Measurements from ENCODE around the gene CTBS.
"Not testable (repeated sequence)": the region's sequence is repeated elsewhere in the genome, so short reads cannot be mapped to it uniquely, and the experiment has no call there.

CTBS gene

DNA sequence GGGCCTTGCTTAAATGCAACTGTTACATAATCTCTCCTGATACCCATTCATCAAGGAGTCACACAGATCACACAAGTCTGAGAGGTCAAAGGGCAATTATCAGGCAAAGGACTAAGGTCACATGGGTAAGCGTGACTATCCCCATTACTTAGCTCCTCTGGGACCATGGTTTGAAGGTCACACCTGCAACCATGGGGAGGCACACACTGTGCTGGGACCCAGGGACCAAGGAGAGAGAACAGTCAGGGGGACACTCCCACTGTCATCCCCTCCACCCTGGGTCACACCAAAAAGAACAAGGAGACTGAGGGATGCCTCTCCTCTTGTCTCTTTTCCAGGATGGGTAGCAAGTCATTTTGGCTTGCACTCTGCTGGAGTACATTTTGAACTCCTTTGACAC is 30.9 kb upstream of the CTBS start:
- Histone ChIP-seq H3K9me3 (ENCODE audit: control insufficient read depth, low read length) (peaks cover 3% of the 10 kb centered on the region), H3K4me1 (ENCODE audit: control insufficient read depth, insufficient read depth, low read length) (peaks cover 14% of the 10 kb centered on the region), H3K36me3 (ENCODE audit: control insufficient read depth, insufficient read depth, low read length, severe bottlenecking) (no peaks in the 10 kb centered on the region), H3K9ac (ENCODE audit: low read length) (no peak overlapping the region), H3K4me3 (ENCODE audit: low read length) (no peak overlapping the region), H3K27me3 (replicated peaks; ENCODE audit: control insufficient read depth, insufficient read depth, low read length) (no peaks in the 10 kb centered on the region)
- DNase-seq (ENCODE audit: low read depth), result no peak

GRCh38 chr1:84603941-84604830 is 29.9 kb upstream of the CTBS start:
- Histone ChIP-seq H3K4me3 (ENCODE audit: low read length) (peak overlapping the region; percentile 78), H3K4me1 (ENCODE audit: control insufficient read depth, insufficient read depth, low read length) (peaks cover 22% of the 10 kb centered on the region), H3K9ac (ENCODE audit: low read length) (peak overlapping the region; percentile 62), H3K9me3 (ENCODE audit: control insufficient read depth, low read length) (peaks cover 3% of the 10 kb centered on the region), H3K36me3 (ENCODE audit: control insufficient read depth, insufficient read depth, low read length, severe bottlenecking) (no peaks in the 10 kb centered on the region), H3K27me3 (replicated peaks; ENCODE audit: control insufficient read depth, insufficient read depth, low read length) (no peaks in the 10 kb centered on the region)
- peak; percentile 93 for DNase-seq (ENCODE audit: low read depth)

DNA sequence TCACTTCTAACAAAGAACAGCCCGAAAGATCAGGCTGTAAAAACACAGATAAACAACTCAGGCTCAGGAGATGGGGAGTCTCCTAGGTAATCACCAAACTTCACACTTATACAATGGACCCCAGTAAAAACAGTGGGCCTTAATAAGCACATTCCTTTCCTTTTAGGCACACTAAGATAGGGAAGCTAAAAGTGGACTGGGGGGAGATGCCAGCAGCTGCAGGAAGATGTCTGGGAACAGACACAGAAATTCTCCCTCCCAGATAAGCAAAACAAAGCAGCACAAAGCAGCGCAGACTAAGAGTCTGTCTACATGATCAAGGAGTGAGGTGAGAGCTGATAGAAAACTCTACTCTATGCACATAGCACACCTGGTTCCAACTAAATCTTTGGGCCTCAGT is 29.0 kb upstream of the CTBS start:
- H3K4me1 ChIP-seq (ENCODE audit: control insufficient read depth, insufficient read depth, low read length), result peaks cover 29% of the 10 kb centered on the region
- no peaks in the 10 kb centered on the region for H3K27me3 ChIP-seq (replicated peaks; ENCODE audit: control insufficient read depth, insufficient read depth, low read length)
- H3K9ac ChIP-seq (ENCODE audit: low read length), result peak overlapping the region; percentile 62
- DNase-seq (ENCODE audit: low read depth), result peak; percentile 25
- peak overlapping the region; percentile 78 for H3K4me3 ChIP-seq (ENCODE audit: low read length)
- peaks cover 3% of the 10 kb centered on the region for H3K9me3 ChIP-seq (ENCODE audit: control insufficient read depth, low read length)
- H3K36me3 ChIP-seq (ENCODE audit: control insufficient read depth, insufficient read depth, low read length, severe bottlenecking), result no peaks in the 10 kb centered on the region

DNA sequence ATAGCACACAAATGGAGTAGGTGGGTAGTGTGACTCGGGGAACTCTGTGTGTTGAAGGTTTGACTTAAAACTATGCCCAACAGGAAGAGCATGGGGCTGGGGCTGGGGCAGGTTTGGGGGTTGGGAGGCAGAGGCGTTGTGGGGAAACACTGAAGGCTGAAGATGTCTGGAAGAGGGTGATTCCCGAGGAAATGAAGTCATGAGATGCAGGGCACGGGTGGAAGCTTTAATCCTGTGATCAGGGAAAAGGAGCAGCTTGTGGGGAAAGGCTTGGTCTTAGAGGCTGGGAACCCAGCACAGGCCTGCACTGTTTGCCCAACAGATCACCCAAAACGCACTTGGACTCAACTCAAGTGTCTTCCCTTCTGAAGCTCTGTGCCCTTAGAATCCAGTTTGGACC is 26.6 kb upstream of the CTBS start:
- no peaks in the 10 kb centered on the region for H3K27me3 ChIP-seq (replicated peaks; ENCODE audit: control insufficient read depth, insufficient read depth, low read length)
- H3K4me3 ChIP-seq (ENCODE audit: low read length), result no peak overlapping the region
- no peaks in the 10 kb centered on the region for H3K36me3 ChIP-seq (ENCODE audit: control insufficient read depth, insufficient read depth, low read length, severe bottlenecking)
- peaks cover 29% of the 10 kb centered on the region for H3K4me1 ChIP-seq (ENCODE audit: control insufficient read depth, insufficient read depth, low read length)
- no peak overlapping the region for H3K9ac ChIP-seq (ENCODE audit: low read length)
- no peak for DNase-seq (ENCODE audit: low read depth)
- peaks cover 3% of the 10 kb centered on the region for H3K9me3 ChIP-seq (ENCODE audit: control insufficient read depth, low read length)

DNA sequence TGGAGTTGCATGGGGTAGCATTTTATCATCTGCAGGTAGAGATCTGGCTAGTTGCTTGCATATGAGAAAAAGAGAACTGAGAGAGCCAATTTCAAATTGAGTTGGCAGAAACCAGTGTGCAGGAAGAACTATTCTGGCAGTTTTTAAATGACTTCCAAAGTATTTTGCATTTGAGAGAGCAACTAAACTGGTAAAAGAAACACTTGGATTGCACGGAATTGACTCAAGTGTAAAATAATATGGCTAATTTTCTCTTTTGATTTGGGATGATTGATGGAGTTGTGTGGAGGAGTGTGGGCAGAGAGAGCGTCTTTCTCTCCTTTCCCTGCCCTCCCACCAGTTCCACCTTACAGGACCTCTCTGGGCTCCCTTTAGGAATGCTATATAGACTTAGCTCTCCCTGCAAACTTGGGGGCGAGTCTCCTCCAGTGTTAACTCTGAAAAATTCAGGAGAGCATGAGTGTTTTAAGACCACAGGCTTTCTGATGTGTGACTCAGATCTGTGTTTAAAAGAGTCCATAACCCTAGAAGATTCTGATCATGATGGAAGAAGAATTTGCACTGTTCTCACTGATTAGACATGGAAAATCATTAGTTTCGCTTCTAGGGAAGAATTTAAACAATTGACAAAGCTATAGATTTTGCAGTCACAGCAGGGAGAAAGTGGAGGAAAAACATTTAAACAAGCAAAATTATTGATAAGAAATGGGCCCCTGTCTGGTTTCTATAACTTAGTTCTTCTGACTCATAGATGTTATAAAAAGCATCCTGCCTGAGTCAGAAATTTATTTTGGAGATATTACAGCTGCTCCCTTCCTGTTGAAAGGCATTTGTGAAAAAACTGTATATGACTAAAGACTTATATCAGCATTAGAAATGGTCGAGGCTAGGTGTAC is 24.9 kb upstream of the CTBS start:
- DNase-seq (ENCODE audit: low read depth), result peak; percentile 78
- Histone ChIP-seq H3K9me3 (ENCODE audit: control insufficient read depth, low read length) (no peaks in the 10 kb centered on the region), H3K9ac (ENCODE audit: low read length) (peak overlapping the region; percentile 17), H3K4me1 (ENCODE audit: control insufficient read depth, insufficient read depth, low read length) (peaks cover 24% of the 10 kb centered on the region), H3K27me3 (replicated peaks; ENCODE audit: control insufficient read depth, insufficient read depth, low read length) (no peaks in the 10 kb centered on the region), H3K4me3 (ENCODE audit: low read length) (peak overlapping the region; percentile 21), H3K36me3 (ENCODE audit: control insufficient read depth, insufficient read depth, low read length, severe bottlenecking) (no peaks in the 10 kb centered on the region)

DNA sequence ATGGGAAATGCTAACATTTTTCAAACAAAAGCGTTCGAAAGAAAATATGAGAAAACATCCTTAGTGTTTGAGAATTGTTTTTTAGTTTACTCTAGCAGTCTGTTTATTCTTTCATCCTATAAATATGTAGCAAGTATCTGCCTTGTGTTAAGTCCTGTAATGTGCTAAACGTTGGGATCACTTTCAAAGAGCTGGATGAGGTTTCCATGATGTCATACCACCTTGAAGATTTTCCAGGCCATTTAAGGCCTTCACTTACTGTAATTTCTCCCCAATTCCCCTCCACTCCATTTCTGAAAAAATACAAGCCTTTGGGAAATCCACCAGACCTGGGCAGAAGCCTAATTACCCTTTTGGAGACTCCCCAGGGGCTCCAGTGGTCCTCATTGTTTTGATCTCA is 24.2 kb upstream of the CTBS start:
- H3K4me1 ChIP-seq (ENCODE audit: control insufficient read depth, insufficient read depth, low read length), result peaks cover 20% of the 10 kb centered on the region
- H3K27me3 ChIP-seq (replicated peaks; ENCODE audit: control insufficient read depth, insufficient read depth, low read length), result no peaks in the 10 kb centered on the region
- no peaks in the 10 kb centered on the region for H3K9me3 ChIP-seq (ENCODE audit: control insufficient read depth, low read length)
- no peak overlapping the region for H3K4me3 ChIP-seq (ENCODE audit: low read length)
- DNase-seq (ENCODE audit: low read depth), result peak; percentile 22
- H3K9ac ChIP-seq (ENCODE audit: low read length), result no peak overlapping the region
- H3K36me3 ChIP-seq (ENCODE audit: control insufficient read depth, insufficient read depth, low read length, severe bottlenecking), result no peaks in the 10 kb centered on the region

DNA sequence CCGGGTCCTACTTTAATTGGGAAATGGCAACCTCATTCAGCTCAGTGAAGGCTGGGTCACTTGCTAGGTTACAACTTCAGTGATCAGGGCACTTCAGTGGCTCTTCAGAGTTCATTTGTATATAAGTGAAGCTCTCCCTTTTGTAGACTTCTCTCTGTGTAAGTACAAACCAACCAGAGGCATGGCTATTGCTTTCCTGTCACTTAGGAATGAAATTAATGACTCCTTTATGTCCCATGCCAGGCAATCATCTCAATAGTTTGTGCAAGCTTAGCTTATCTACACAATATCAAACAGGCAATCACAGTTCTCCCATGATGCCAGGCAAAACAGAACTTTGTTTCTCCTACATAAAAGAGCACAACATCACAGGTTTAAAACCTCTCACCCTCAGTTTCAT is 22.8 kb upstream of the CTBS start:
- no peaks in the 10 kb centered on the region for H3K27me3 ChIP-seq (replicated peaks; ENCODE audit: control insufficient read depth, insufficient read depth, low read length)
- no peak overlapping the region for H3K9ac ChIP-seq (ENCODE audit: low read length)
- H3K4me1 ChIP-seq (ENCODE audit: control insufficient read depth, insufficient read depth, low read length), result peaks cover 16% of the 10 kb centered on the region
- no peaks in the 10 kb centered on the region for H3K9me3 ChIP-seq (ENCODE audit: control insufficient read depth, low read length)
- H3K4me3 ChIP-seq (ENCODE audit: low read length), result no peak overlapping the region
- H3K36me3 ChIP-seq (ENCODE audit: control insufficient read depth, insufficient read depth, low read length, severe bottlenecking), result no peaks in the 10 kb centered on the region
- DNase-seq (ENCODE audit: low read depth), result no peak

DNA sequence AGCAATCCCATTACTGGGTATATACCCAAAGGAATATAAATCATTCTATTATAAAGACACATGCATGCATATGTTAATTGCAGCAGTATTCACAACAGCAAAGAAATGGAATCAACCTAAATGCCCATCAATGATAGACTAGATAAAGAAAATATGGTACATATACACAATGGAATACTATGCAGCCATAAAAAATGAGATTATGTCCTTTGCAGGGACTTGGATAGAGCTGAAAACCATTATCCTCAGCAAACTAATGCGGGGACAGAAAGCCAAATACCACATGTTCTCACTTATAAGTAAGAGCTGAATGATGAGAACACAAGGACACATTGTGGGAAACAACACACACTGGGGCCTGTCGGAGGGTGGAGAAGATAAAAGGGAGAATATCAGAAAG is 20.7 kb upstream of the CTBS start:
- not testable (repeated sequence) for DNase-seq (ENCODE audit: low read depth); H3K9ac ChIP-seq (ENCODE audit: low read length); H3K36me3 ChIP-seq (ENCODE audit: control insufficient read depth, insufficient read depth, low read length, severe bottlenecking)

GRCh38 chr1:84587099-84587498 is 12.9 kb upstream of the CTBS start:
- no peak overlapping the region for H3K9ac ChIP-seq (ENCODE audit: low read length)
- DNase-seq (ENCODE audit: low read depth), result no peak
- no peaks in the 10 kb centered on the region for H3K36me3 ChIP-seq (ENCODE audit: control insufficient read depth, insufficient read depth, low read length, severe bottlenecking)
- H3K4me3 ChIP-seq (ENCODE audit: low read length), result no peak overlapping the region
- no peaks in the 10 kb centered on the region for H3K9me3 ChIP-seq (ENCODE audit: control insufficient read depth, low read length)
- no peaks in the 10 kb centered on the region for H3K4me1 ChIP-seq (ENCODE audit: control insufficient read depth, insufficient read depth, low read length)
- no peaks in the 10 kb centered on the region for H3K27me3 ChIP-seq (replicated peaks; ENCODE audit: control insufficient read depth, insufficient read depth, low read length)

More for the DNA sequence above, 20.7 kb upstream of the CTBS start:
- not testable (repeated sequence) for H3K27me3 ChIP-seq (replicated peaks; ENCODE audit: control insufficient read depth, insufficient read depth, low read length); H3K4me3 ChIP-seq (ENCODE audit: low read length); H3K9me3 ChIP-seq (ENCODE audit: control insufficient read depth, low read length)
- H3K4me1 ChIP-seq (ENCODE audit: control insufficient read depth, insufficient read depth, low read length), result peaks cover 14% of the 10 kb centered on the region

DNA sequence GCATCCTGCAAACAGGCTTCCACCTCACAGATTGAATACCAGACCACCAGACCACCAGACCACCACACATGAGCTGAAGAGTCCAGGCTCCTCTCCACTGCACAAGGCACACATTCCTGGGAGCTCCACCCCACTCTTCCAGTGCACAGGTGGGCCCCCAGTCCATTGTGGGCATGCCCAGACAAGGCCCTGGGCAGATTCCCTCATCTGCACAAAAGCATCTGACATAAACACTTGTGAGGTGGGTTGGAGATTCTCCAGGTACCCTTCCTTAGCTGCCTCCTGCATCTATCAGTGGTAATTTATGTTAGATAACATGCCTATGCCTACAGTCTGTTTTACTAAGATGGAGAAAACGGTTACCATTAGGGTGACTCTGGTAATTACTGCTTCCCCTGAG is 11.6 kb upstream of the CTBS start:
- Histone ChIP-seq H3K27me3 (replicated peaks; ENCODE audit: control insufficient read depth, insufficient read depth, low read length) (no peaks in the 10 kb centered on the region), H3K4me3 (ENCODE audit: low read length) (no peak overlapping the region), H3K9ac (ENCODE audit: low read length) (no peak overlapping the region), H3K36me3 (ENCODE audit: control insufficient read depth, insufficient read depth, low read length, severe bottlenecking) (no peaks in the 10 kb centered on the region), H3K4me1 (ENCODE audit: control insufficient read depth, insufficient read depth, low read length) (no peaks in the 10 kb centered on the region), H3K9me3 (ENCODE audit: control insufficient read depth, low read length) (no peaks in the 10 kb centered on the region)
- DNase-seq (ENCODE audit: low read depth), result no peak

GRCh38 chr1:84584126-84584525 is 9.9 kb upstream of the CTBS start:
- H3K9me3 ChIP-seq (ENCODE audit: control insufficient read depth, low read length), result no peaks in the 10 kb centered on the region
- no peak overlapping the region for H3K9ac ChIP-seq (ENCODE audit: low read length)
- DNase-seq (ENCODE audit: low read depth), result no peak
- no peaks in the 10 kb centered on the region for H3K36me3 ChIP-seq (ENCODE audit: control insufficient read depth, insufficient read depth, low read length, severe bottlenecking)
- H3K4me1 ChIP-seq (ENCODE audit: control insufficient read depth, insufficient read depth, low read length), result no peaks in the 10 kb centered on the region
- H3K4me3 ChIP-seq (ENCODE audit: low read length), result no peak overlapping the region
- H3K27me3 ChIP-seq (replicated peaks; ENCODE audit: control insufficient read depth, insufficient read depth, low read length), result no peaks in the 10 kb centered on the region
